HG02642 (cell line): ENCODE results near the gene KLK6.
"Not testable (repeated sequence)": the region's sequence is repeated elsewhere in the genome, so short reads cannot be mapped to it uniquely, and the experiment has no call there.

Source experiments
- ATAC-seq: cut with Tn5 transposase; IDR thresholded peaks from one replicate; pipeline ENCODE4 v1.9.1; 2021; ENCODE audit warnings: mild to moderate bottlenecking; ENCODE audit not compliant: unreplicated experiment, poor library complexity

The KLK6 gene

GRCh38 chr19:50998061-50998460, 28.7 kb upstream of the KLK6 start:
- ATAC-seq = no peak

DNA sequence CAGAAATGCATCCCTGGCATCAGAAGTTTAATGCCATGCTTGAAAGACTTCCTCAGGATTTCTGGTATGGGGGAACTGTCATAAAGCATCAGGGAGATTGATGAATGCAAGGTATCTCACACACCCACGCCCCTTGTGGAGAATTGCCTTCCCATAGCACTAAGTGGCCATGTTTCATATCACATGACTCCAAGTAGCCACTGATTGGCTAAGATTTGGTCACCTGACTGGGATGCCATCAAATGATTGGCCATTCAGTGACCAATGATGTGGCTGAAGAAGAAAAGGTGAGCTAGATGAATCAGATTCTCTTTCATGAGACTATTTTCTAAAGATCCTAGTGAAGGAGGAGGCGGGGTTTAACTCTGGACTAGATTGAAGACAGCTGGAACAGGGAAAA, 24.7 kb upstream of the KLK6 start:
- no peak for ATAC-seq

DNA sequence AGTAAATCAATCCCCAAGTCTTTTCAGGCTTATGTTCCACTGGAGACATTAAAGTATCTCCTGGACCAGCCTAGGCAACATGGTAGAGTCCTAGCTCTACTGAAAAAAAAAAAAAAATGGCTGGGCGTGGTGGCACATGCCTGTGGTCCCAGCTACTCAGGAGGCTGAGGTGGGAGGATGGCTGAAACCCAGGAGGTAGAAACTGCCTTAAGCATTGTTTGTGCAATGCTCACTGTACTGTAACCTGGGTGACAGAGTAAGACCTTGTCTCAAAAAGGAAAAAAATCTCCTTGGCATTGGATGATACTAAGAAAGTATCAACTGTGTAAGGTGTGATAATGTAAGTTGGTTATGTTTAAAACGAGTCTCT, 23.3 kb upstream of the KLK6 start:
- ATAC-seq = no peak

DNA sequence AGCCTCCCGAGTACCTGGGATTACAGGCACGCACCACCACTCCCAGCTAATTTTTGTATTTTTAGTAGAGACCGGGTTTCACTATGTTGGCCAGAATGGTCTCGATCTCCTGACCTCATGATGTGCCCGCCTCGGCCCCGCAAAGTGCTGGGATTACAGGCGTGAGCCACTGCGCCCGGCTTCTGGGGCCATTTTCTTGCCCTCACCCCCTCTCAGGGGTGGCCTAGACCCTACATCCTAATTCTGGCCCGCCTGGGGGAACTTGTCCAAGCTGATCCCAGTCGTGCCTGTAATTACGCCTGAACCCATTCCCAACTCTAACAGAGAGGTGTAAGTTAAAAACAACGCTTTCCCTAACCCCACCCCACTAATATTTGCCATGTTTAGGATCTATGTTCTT, 15.0 kb upstream of the KLK6 start:
- ATAC-seq = not testable (repeated sequence)

DNA sequence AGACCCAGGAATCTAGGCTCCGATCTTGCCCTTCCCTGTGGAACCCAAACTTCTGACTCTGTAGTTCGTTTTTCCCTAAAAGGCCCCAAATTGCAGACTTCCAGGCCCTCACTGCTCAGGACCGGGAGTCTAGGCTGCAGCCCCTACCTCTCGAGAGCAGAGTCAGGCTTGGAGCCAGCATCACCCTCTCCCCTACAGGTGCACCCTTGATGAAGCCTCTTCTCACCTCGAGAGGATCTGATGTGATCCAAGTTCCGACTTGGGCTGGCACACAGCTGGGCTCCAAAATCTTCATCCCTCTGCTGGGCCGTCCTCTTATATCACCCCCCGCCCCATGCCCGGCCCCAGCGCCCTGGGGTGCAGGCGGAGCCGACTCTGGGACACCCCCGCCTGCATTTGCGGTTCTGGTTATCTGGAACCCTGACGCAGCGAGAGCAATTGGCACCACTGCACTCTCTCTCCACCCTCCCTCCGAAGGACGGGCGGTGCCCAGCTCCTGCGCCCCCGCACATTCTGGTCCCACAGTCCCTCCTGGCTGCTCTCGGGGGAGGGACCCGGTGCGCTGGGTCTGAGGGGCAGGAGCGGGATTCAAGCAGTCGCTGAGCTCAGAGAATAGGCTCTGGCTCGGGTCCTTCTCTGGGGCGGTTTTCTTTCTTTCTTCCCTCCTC, 14.4 kb upstream of the KLK6 start, which contains the start of gene KLK7:
Gene KLK7, minus strand, starts transcription at position 293 of the 668 bp plus-strand sequence. CDS start 1,518 bp downstream, outside the sequence.
- no peak for ATAC-seq

DNA sequence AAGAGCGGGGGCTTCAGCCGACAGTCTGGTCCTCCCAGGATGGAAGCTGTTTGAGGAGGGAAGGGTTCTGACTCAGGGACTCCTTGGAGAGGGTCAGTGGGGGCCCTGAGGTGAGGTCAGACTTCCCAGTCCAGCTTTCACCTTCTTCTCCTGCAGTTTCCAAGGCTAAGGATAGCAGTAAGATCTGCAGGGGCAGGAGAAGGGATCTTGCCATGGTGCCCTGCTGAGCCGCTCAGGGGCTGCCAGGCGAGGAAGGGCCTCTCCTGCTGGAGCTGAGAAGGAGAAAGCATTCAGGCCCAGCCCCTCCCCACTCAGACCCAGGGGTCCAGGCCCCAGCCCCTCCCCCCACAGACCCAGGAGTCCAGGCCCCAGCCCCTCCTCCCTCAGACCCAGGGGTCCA, 12.8 kb upstream of the KLK6 start:
- ATAC-seq = no peak

DNA sequence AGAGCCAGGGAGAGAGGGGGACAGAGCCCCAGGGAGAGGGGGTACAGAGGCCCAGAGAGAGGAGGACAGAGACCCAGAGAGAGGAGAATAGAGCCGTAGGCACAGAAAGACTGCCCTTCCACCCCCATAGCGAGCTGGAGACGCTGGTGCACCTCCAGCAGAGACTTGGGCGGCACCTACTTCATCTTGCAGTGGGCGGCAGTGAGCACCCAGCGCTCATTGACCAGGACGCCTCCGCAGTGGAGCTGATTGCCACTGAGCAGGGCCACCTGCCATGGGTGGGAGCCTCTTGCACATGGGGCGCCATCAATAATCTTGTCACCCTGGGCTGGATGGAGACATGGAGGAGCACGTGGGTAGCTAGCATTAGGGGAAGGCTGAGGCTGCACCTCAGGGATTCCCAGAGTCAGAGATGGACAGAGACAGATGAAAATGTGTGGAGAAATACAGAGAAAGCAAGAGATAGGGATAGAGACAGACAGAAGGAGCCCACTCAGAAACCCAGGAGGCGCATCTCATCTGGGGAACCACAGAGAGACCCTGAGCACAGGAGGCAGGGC, 12.3 kb upstream of the KLK6 start:
- ATAC-seq = no peak

DNA sequence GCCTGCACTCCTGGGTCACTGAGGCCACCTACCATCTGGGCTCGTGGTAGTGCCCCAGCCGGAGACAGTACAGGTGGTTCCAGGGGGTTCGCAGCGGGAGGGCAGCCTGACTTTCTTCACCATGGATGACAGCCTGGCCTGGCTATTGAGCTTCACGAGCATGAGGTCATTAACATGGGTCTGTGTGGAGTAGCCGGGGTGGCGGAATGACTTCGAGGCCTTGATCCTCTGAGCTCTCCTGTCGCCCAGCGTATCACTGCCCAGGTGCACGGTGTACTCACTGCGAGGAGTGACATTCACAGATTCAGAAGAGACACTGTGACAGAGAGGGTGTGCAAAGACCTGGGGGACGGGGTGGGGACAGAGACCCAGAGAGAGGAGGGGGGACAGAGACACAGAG, 10.8 kb upstream of the KLK6 start:
- ATAC-seq = no peak

- no peak for ATAC-seq
Observed at GRCh38 chr19:50979758-50980157, 10.4 kb upstream of the KLK6 start.

GRCh38 chr19:50978772-50979390, 9.5 kb upstream of the KLK6 start:
- no peak for ATAC-seq

- ATAC-seq = no peak
Observed at GRCh38 chr19:50977626-50978025, 8.2 kb upstream of the KLK6 start.

DNA sequence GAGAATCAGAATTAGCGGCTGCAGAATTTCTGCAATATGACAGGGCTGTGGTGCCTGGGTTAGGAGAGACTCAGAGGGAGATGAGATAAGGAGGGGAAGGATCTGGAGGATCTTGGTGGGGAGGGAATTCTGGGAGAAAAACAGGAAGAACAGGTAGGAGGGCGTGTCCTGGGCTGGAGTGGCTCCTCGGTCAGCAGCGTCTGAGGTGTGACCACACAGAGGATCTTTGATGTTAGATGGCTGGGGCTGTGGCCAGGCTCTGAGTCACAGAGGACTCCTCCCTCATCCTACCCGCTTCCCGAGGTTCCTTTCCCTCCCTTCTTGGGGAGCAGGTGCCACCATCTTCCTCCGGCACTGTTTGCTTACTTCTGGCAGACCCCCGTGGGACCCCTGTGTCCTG, 6.4 kb upstream of the KLK6 start:
- ATAC-seq = no peak

- no peak for ATAC-seq
Observed at GRCh38 chr19:50974702-50975556, 5.5 kb upstream of the KLK6 start.

DNA sequence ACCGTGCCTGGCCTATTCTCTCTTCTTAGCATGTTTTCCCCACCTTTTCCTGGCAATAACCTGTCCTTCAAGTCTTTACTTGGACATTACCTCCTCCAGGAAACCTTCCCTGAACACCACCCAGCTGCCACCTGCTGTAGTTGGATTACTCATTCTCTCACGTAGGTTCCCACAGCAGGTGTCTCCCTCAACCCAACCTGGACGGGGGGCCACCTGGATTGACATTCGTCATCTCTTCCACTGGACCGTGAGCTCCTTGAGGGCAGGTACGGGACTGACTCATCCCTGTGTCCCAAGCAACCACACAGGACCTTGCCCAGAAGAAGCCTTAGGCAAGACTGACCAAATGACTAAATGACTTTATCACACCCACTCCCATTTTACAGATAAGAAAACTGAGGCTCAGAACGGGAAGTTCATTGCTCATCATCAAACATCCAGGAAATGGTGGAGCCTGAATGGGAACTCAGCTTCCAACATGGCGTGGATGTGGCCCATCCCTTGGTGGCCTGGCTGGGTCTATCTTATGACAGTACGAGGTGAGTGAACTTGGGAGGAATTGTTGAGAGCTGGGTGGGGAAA, 3.5 kb upstream of the KLK6 start:
- ATAC-seq = no peak

GRCh38 chr19:50969810-50970209, 419 bp upstream of the KLK6 start:
- not testable (repeated sequence) for ATAC-seq

DNA sequence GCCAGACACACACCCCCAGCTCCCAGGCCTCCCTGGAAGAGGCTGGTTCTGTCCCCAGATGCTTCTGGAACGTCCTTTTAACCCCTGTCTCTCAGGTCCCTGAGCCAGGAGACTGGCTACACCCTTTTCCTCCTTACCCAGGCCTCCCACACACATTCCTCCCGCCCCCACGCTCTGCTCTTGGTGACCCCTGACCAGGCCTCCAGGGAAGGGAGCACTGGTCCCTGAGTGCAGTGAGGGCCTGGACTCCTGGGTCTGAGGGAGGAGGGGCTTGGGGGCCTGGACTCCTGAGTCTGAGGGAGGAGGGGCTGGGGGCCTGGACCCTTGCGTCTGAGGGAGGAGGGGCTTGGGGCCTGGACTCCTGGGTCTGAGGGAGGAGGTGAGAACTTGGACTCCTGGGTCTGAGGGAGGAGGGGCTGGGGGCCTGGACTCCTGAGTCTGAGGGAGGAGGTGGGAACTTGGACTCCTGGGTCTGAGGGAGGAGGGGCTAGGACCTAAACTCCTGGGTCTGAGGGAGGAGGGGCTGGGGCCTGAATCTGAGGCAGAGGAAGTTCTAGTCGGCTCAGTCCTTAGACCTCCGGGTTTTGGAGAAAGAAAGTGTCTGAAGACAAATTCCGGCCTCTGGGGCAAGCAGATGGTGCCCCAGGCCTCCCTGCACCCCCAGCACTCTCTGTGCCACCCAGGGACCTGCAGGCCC, 527 bp downstream of the KLK6 start:
- ATAC-seq = no peak

- no peak for ATAC-seq
Observed at GRCh38 chr19:50967929-50968715, 1.3 kb downstream of the KLK6 start.

GRCh38 chr19:50964266-50964665, 5.1 kb downstream of the KLK6 start:
- no peak for ATAC-seq

DNA sequence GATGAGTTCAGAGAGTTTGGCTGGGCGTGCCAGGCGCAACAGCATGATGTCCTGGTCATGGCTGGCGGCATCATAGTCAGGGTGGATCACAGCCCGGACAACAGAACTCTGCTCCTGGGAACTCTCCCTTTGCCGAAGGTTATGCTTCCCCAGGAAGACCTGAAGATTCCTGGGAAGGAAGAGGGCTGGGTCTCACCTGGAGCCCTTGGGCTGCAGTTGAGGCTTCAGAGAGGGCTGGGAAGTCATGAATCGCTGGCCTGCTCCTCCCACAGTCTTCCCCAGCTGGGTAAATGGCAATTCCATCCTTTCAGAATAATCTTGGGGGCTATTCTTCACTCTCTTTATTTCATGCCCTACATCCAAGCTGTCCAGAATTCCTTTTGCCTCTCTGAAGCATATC, 6.0 kb downstream of the KLK6 start:
- no peak for ATAC-seq
